ENCODE measurements around the gene PMPCB.
"Not testable (repeated sequence)": the region's sequence is repeated elsewhere in the genome, so short reads cannot be mapped to it uniquely, and the experiment has no call there.

PMPCB gene

GRCh38 chr7:103296901-103297836 lies at the start of gene PMPCB:
PMPCB (plus strand) TSS chr7:103297435; CDS start chr7:103297460, 25 bp downstream.
- DNase-seq: peak; percentile 95 to 98

DNA sequence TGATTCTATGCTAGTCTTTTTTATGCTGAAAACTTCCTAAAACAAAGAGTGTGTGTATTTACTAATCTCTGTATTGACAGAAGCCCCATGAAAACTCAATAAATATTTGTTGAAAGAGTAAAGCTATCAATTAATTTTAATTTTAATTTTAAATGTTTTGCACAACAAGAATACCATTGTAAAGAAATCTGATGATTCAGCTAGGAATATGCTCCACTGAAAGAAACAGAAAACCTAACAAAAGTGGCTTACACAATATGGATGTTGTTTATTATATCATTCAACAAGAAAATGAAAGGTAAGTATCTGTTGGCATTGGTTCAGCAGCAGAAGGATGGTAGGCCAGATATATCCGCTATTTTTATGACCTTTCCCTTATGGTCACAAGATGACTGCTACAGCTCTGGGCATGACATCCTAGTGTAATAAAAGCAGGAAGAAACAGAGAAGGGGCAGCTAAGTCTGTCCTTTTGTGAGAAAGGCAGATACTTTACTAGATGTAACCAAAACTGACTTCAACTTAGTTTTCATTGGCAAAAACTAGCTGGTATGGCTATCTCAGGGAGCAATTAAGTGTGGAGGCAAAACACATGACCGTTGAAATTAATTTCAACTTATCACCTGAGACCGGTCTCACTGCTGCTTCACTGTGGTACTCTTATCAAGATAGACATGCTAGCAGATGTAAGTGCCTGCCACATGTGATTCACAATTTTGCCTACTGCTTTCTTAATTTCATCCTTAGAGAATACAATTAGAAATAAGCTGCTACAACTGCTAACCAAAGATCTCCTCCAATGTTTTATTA lies 43.3 kb upstream of the PMPCB start:
- not testable (repeated sequence) for DNase-seq

DNA sequence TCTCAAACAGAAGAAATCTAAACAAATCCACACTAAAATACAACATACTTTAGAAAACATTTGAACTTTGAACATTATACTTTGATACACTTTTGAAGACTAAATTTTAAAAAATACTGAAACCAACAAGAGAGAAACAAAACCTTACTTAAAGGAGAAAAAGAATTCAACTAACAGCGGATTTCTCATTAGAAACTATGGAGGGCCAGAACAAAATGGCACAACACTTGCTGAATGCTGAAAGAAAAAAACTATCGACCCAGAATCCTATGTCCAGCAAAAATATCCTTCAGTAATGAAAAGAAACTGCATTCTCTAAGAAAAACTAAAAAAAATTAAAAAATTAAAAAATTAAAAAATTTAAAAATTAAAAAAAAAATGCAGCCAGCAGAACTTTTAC lies 33.2 kb upstream of the PMPCB start:
- not testable (repeated sequence) for DNase-seq

DNA sequence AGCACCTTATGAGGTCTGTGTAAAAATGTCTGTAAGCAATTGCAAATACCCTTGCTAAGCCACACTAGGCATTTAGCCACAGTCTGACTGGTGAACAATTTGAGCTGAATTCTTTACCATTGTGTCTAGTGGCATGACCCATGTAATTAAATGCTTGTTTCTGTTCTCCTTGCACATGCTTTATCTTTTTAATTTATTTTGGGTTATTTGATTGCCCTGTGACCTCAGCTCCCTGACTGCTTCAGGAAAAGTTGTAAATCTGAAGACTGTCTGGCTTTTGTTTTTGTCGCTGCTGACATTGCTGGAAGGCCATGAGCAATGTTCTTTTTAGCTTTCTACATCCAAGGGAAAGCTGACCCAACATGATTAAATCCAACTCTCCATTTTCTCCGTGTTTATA lies 31.0 kb upstream of the PMPCB start:
- DNase-seq: not testable (repeated sequence)

DNA sequence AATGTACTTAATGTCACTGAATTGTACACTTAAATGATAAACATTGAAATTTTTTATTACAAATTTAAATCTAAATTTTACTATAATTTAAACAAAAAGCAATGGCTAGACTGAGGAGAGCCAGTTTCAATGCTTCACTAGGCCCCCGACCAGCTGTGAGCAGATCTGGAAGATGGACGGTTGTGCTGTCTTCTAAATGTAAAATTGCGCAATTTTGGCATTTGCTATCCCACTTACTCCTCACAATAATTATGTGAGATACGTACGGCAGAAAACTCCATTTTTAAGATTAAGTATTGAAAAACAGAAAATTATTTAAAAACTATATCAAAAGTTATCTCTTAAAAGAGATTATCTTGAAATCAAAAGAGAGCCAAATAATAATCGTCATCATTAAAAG lies 23.9 kb upstream of the PMPCB start:
- DNase-seq: not testable (repeated sequence)

DNA sequence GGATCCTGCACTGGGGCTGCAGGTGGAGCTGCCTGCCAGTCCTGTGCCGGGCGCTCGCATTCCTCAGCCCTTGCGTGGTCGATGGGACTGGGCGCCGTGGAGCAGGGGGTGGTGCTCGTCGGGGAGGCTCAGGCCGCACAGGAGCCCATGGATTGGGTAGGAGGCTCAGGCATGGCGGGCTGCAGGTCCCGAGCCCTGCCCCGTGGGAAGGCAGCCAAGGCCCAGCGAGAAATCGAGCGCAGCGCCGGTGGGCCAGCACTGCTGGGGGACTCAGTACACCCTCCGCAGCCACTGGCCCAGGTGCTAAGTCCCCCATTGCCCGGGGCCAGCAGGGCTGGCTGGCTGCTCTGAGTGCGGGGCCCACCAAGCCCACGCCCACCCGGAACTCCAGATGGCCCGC lies 22.4 kb upstream of the PMPCB start:
- DNase-seq: not testable (repeated sequence)

GRCh38 chr7:103278195-103278594 lies 19.0 kb upstream of the PMPCB start:
- DNase-seq: not testable (repeated sequence)

- peak; percentile 1 to 2 for DNase-seq
Observed at GRCh38 chr7:103279636-103279962, 17.6 kb upstream of the PMPCB start.

GRCh38 chr7:103279963-103280802 lies 17.1 kb upstream of the PMPCB start:
- peak; percentile 87 to 91 for DNase-seq

DNA sequence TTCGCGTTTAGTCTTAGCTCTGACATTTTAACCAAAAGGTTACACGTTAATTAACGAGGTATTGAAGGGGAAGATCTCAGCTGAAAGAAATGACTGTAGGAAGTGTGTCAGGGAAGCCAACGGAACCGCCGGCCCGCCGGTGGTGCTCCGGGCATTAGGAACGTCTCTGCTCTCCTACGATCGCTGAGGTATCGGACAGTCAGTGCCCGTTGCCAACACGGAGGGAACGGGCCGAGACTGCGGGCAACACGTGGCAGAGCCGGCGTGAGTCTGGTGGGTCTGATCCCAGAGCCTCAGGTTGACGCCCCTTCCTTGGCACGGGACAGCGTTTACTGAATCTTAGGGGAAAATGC lies 16.5 kb upstream of the PMPCB start:
- DNase-seq: peak; percentile 1 to 3

DNA sequence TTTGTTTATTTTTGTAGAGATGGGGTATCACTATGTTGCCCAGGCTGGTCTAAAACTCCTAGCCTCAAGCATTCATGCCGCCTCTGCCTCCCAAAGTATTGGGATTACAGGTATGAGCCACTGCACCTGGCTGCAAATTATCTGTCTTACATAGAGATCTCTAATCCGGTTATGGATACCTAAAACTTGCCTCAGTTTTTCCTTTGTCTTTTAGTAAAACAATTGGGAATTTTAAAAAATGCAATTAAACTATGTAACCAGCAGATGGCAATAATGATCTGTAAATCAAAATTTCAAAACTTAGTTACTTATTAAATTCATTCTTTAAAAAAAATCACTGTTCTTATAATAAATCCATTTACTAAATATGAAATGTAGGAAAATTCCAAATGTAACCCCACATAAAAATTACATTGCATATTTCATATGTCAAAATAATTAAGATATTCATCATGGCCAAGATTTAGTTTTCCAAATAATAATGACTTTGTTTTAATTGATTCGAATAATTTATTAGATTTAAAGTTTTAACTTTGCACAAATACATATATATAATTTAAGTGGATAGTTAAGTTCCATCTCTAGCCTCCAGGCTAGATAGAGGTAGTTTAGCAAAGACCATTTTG lies 14.3 kb upstream of the PMPCB start:
- DNase-seq: not testable (repeated sequence)

DNA sequence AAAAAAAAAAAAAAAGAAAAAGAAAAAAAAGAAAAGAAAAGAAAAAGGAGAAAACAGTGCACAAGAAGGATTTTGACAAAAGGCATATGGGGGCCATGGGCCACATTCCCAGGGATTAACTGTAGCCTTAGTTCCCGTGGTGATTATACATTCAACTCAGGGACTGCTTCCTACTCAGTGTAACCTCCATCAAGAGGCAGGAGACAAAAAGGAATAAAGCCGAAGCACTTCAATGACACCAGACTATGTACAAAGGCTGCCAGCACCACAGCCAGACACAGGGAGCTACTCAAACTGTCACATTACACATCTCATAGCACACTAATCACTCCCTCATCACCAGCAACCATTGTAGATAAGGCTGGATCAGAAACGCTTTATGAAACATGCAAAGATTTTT lies 5.1 kb upstream of the PMPCB start:
- no peak for DNase-seq

DNA sequence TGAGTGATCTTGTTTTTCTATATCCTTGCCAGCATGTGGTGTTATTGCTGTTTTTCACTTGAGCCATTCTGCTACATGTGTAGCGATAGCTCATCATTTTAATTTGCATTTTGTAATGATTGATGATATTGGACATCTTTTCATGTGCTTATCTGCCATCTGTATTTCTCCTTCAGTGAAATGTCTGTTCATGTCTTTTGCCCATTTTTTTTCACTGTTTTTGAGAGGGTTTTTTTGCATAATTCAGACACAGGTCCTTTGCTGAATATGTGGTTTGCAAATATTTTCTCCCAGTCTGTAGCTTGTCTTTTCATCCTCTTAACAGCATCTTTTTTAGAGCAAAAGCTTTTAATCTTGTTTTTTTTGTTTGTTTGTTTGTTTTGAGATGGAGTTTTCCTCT lies 3.7 kb upstream of the PMPCB start:
- DNase-seq: no peak

DNA sequence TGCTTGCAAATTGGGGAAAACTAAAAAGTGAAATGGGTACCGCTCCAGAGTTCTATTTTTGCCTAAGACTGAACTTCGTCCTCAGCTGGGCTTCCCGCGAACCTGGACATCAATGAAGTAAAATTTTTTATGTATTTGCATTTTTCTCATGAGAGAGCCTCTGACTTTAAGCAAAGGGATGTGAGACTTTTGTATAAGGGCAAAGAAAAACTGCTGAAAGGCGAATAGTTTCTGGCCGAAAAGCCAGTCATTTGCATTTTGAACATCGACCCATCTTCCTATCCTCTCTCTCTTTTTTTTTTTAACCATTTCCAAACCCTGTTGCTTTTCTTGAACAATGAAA lies 573 bp downstream of the PMPCB start:
- no peak for DNase-seq

GRCh38 chr7:103299660-103300059 lies 2.4 kb downstream of the PMPCB start:
- DNase-seq: no peak

DNA sequence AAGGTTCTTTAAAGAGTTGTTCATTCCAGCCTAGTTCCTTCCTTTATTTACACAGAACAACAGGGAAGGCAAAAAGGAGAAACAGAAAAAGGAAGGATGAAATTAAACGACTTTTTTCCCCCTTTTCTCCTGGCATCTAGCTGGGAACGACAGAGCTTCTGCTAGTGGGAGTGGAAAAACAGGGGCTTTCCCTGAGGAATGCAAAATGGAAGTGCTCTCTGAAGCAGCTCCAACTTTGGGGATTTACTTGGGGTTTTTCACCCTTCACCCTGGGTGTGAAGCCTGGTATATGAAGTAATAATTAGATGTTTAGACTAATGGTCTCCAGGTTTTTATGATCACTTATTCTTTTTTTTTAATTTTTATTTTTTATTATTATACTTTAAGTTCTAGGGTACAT lies 4.2 kb downstream of the PMPCB start:
- DNase-seq: no peak

DNA sequence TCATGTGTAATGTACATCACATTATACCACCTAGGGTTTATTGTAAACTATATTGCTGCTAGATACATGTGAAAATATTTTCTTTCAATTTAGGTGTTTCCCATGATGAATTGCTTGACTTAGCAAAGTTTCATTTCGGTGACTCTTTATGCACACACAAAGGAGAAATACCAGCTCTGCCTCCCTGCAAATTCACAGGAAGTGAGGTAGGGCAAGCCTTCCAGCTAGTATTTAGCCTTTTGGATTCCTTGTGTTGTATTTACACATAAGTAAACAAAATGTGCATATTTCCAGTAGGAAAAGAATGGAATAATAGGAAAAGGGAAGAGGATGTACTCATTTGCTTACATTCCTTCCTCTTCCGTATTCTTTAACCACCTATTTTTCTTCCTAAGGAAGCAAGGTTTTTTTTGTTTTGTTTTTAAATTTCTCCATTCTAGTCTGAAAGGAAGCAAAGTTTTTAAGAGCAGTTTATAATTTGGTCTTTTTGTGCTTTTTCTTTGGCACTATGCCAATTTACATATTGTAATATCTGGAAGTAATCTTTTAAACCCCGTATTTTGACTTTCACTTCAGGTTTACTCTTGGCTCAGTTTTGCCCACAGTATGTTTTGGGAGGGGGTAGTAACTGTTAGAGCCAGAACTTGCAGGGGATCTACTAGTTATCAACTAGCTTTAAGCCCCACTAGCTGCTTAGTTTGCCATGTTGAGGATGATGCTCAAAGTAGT lies 10.4 kb downstream of the PMPCB start:
- DNase-seq: no peak

- DNase-seq: no peak
Observed at GRCh38 chr7:103314852-103315251, 17.6 kb downstream of the PMPCB start.

DNA sequence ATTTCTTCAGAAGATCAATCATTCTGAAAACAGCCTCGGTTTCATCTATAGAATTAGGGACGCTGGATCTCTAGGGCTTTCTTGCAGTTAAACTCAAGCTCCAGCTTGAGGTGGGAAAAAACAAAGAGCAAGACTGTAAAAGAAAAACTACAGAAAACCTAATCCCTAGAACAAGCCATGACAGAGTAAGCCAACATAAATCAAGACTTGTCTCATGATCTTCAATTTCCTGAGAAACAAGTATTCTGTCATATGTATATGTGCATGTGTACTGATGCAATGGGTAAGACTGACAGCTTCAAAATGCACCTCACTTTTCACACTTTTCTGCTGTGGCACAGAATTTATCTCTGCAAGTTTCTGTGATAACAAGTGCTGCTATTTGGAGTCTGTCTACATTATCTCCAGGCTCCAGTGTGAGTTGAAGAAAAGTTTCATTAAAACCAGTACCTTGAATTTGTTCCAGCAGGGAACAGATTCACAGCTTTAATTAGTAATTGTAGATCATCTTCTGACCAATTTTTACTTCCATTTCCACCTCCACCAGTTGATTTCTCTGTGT lies 19.2 kb downstream of the PMPCB start:
- DNase-seq: no peak

GRCh38 chr7:103317009-103317408 lies 19.8 kb downstream of the PMPCB start:
- DNase-seq: no peak

DNA sequence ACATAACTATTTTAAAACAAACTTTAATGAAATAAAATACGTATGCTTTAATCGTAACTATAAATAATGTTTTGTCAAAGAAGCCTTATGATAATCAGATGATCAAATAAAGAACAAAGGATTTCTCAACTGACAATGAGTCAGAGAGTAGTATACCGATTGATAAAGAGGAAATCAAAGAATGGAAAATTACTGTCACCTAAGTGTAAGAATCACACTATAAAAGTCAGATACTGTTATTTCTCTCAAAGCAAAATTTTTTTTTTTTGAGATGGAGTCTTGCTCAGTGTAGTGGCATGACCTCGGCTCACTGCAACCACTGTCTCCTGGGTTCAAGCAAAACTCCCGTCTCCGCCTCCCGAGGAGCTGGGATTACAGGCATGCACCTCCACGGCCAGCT lies 28.5 kb downstream of the PMPCB start:
- DNase-seq: no peak

DNA sequence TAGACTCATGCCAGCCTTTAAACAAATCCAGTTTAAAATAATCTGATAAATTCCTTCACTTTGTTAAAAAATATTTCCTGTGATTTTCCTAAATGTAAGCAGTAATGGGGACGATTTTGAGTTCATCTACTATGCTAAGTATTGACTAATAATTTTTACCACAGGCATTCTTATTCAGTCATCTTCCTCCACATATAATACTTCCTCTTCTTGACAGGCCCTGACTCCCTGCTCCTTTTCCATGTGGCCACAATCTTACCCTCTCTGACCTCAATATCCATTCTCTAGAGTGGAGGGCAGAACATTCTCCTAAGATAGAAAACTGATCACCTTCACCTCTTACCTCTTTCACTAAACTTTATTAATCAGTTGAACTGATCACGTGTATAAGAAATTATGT lies 39.5 kb downstream of the PMPCB start:
- no peak for DNase-seq

Data from activated CD4-positive, alpha-beta T cell treated with anti-CD3 and anti-CD28 coated beads, Interleukin-2, amount 50 U/mL, for 4 hours (primary cell).